Tibial nerve (tissue), 4 donors: ENCODE data around the gene MTG2.

Experiments
- CTCF ChIP-seq, 5 experiments: fragments of 200-600 bp in 3 of 5; fragments of 450-650 bp in 2 of 5; sonication (generic) in 3 of 5; IDR thresholded peaks; one replicate each; pipeline ENCODE4 v1.5.1; 2016 to 2019; ENCODE audit warnings: antibody characterized with exemption in 5 of 5, mild to moderate bottlenecking in 3 of 5, moderate library complexity in 2 of 5
- EP300 ChIP-seq, 2 donors: sonication (generic); formaldehyde crosslinking; IDR thresholded peaks; one replicate each; pipeline ENCODE4 v1.6.1; 2017; ENCODE audit warnings: antibody characterized with exemption in 2 of 2, mild to moderate bottlenecking in 1 of 2
- POLR2A ChIP-seq, 2 donors: fragments of 450-650 bp; IDR thresholded peaks; one replicate each; pipeline ENCODE4 v1.6.1; 2017; ENCODE audit warnings: antibody characterized with exemption in 2 of 2, mild to moderate bottlenecking in 2 of 2, moderate library complexity in 2 of 2

- TF ChIP-seq POLR2A (IDR thresholded peaks at IDR 0.05) (no peak), CTCF (IDR thresholded peaks at IDR 0.05) (no peak), EP300 (IDR thresholded peaks at IDR 0.05) (no peak)
Observed at GRCh38 chr20:62197801-62198200, 15.0 kb downstream of the MTG2 start.
